NK-92 treated with Interleukin-12 subunit alpha and Interleukin-12 subunit beta, amount 100 ng/mL, for 24 hours (cell line): Measurements from ENCODE around the gene DNAL4.
"Not testable (repeated sequence)": the region's sequence is repeated elsewhere in the genome, so short reads cannot be mapped to it uniquely, and the experiment has no call there.

Experiments
- DNase-seq: peaks from one replicate; lab custom pipeline; 2025; lab: John Stamatoyannopoulos, UW

Gene DNAL4

DNA sequence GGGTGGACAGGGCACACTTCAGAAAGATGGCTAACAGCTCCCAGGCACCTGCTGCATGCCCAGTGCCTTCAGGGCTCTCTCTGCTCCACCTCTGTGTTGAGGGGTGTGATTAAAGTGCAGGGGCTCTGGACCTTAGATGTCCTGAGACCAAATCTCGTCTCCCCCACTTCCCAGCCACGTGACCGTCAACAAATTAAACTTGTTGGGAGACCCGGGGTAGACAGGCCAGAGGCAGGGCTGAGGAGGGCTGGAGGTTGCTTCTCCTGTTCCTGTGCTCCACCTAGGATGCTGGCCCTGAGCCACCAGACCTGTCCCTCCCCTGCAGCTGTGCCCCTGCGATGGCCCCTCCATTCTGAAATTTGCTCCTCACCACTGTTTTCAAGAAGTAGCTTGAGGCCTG lies 32.9 kb upstream of the DNAL4 start:
- DNase-seq: no peak

DNA sequence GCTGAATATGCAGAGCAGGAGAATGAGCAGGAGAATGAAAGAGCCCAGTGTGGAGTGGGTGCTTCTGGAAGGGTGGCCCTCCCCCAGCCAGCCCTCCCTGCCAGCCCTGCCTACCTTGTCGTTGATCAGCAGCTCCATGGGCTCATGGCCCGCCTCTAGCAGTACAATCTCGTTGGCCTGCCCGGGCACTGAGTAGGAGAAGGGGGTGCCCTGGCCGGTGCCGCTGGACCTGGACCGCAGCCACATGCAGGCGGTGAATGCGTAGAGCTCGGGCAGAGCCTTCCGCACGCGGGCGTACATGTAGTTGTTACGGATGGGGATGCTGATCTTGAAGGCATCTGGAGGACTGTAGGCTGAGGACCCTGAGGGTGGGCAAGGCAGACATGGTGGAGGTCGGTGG lies 32.4 kb upstream of the DNAL4 start:
- DNase-seq: no peak

DNA sequence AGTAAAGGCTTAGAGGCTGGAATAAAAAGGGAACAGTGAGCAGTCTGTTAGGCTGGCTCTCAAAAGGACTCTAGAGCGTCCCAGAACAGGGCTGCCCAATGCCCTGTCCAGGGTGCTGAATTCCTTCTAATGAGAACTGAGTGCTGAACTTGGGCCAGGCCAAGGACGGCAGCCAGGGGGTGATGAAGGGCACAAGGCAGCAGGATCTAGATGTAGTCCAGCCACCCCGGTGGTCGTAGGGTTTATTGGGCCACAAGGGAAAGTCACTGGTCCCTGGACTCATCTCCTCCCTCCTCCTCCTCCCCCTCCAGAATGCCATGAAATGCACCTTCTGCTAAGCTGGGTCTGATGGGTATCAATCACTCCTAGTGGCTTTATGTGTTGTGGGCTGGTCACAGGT lies 30.6 kb upstream of the DNAL4 start:
- DNase-seq: no peak

DNA sequence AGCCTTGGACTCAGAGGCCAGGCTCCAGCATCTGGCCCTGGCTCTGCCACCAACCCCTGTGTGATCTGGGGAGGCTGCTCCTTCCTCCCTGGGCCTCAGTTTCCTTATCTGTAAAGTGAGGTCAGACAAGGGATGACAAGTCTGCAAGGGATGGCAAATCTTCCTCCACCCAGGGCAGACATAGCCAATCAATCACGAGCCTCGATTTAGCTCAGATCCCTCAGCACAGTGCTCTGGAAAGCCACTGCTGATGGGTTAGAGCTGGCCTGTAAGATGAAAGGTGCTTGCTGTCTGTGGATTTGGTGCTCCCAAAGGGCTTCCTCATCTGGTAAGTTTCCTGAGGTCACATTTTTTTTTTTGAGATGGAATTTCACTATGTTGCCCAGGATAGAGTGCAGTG lies 29.7 kb upstream of the DNAL4 start:
- DNase-seq: no peak

DNA sequence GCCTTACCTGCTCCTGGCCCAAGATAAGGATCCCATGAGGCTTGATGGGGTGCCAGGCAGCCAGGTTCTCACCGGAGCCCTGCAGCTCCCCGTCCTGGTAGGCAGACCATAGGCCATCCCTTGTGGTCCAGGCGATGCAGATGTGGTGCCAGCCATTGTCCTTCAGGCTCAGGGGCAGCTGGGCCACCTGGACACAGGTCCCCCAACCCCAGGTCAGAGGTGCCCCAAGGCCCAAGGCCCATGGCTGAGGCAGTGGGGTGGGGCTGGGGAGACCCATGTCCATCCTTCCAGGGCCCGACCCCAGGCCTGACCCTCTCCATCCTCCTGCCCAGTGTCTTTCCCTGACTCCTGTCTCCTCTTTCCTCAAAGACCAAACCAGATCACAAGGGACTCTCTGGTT lies 29.1 kb upstream of the DNAL4 start:
- no peak for DNase-seq

DNA sequence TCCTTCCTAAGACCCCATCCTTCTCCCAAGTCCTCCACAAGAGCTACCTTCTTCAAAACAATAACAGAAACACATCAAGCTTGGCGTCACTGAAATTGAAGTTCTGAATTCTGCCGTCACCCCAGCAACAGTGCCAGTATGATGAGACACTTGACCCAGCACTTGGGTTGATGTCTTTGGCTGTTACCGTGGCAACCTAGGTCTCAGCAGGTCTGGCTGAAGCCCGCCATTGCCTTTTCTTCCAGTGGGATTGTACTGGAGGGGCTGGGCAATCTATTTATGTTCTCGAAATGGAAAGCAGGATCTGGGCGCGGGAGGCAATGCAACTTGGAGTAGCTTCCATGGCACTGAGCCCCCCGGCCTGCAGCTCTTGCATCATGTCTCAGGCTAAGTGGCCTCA lies 26.1 kb upstream of the DNAL4 start:
- no peak for DNase-seq

DNA sequence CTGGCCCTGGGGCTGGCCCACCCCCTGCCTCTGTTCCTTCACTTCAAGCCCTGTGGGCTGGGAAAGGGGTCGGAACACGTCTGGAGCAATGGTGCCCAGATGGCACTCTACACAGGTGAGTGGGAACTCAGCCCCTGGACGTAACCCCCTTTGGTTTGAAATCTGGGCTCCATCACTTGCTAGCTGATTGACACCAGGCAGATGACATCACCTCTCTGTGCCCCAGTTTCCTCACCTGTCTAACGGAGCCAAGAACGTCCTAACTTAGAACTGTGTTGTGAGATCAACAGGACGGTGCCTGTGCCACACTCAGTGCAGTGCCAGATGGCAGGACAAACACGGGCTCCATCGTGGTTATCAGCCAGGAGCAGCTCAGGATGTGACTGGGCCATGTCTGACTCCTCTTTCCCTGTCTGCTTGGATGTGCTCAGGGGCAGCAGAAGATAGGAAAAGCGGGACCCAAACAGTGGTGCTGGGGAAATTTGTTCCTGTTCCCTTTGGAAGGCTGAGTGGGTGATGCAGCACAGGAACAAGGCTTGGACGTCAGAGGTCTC lies 25.5 kb upstream of the DNAL4 start:
- DNase-seq: no peak

DNA sequence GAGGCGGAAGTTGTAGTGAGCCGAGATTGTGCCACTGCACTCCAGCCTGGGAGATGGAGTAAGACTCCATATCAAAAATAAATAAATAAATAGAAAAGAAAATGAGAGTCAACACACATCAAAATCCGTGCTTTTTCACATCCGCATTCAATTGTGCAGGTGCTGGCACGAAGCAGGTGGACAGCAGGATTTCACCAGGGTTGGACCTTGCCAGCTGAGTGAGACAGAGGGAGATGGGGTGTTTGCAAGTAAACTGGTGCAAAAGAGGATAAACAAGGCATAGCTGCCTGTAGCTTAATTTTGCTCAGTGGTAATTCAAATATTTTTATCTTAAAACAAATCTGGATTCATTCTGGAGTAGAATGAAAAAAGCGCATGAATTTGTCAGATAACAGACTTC lies 23.3 kb upstream of the DNAL4 start:
- DNase-seq: no peak

DNA sequence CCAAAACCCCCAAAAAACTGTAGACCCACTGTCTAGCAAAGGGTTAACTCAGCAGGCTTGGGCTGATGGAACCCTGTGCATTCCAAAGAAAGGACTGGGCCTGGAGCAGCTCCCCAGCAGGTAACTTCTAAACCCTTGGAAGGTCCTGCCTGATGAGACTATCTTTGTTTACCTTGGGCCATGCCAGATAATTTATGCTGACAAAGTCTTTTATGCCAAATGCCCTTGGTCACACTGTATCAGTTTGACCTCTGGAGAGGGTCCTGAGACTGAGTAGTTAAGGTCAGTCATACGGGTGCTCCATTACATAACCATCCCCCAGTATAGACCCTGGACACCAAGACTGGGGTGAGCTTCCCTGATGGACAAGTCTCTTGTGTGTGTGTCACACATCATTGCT lies 21.9 kb upstream of the DNAL4 start:
- no peak for DNase-seq

DNA sequence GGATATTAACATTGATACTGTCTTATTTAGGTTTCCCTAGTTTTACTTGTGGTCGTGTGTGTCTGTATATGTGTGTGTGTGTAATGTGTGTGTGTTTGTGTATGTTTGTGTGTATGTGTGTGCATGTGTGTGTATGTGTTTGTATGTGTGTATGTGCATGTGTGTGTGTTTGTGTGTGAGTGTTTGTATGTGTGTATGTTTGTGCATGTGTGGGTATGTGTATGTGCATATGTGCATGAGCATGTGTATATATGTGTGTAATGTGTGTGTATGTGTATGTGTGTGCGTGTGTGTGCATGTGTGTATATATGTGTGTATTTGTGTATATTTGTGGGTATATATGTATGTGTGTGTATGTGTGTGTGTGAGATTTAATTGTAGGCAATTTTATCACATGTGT lies 17.3 kb upstream of the DNAL4 start:
- DNase-seq: no peak

DNA sequence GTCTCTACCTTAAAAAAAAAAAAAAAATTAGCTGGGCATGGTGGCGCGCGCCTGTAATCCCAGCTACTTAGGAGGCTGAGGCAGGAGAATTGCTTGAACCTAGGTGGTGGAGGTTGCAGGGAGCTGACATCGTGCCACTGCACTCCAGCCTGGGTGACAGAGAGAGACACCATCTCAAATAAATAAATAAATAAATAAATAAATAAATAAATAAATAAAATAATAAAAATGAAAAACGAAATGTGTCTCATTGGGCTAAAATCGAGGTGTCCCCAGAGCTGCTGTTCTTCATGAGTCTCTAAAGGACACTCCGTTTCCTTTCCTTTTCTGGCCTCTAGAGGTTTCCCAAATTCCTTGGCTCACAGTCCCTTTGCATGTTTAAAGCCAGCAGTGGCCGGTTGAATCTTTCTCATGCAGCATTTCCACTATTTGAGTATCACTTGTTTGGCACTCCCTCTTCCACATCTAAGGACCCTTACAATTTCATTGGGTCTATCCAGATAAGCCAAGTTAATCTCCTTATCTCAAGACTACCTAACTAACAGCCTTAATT lies 11.2 kb upstream of the DNAL4 start:
- not testable (repeated sequence) for DNase-seq

DNA sequence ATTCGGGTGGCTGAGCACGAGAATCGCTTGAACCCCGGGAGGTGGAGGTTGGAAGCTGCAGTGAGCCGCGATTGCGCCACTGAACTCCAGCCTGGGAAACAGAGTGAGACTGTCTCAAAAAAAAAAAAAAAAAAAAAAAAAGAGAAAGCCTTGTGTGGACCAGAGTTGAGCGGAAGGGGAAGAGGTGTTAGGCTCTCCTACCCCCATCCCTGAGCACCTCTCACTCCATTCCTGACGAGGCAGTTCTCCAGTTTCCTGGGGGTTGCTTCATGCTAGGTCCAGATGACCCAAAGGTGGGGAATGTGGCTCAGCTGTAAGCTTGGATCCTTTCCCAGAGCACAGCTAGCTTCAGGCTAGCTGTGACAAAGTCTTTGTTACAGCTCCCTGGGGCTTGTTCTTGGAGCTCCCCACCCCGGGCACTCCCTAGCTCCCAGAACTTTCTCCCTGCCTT lies 8.8 kb upstream of the DNAL4 start:
- no peak for DNase-seq

DNA sequence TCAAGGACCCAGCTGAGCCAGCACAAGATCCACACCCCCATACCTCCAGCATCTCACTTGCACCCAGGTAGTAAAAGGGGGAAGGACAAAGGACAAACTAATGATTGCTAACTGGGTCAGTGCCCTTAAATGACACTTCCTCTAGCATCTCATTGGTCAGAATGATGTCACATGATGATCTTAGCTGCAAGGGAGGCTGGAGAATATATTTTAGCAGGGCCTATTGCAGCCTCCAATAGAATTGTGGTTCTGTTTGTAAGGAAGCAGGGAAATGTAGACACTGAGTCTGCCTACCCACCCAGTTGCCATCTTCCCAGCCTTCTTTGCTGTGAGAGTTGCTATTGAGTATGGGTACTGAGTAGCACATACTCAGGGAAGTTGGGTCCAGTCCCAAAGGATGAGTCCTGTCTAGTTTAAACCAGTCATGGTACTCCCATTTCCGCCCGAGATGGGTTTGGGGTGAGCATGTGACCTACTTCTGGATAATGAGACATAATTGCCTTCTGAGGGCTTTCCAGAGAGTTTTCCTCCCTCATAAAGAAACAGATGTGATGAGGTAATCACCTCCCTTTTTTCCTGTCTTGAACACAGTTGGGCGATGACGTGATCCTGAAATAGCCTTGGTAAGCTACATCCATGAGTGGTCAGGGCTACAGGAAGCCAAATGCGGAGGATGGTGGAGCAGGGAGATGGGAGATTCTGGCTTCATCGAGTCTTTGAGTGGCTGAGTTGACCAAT lies 5.5 kb upstream of the DNAL4 start:
- no peak for DNase-seq

DNA sequence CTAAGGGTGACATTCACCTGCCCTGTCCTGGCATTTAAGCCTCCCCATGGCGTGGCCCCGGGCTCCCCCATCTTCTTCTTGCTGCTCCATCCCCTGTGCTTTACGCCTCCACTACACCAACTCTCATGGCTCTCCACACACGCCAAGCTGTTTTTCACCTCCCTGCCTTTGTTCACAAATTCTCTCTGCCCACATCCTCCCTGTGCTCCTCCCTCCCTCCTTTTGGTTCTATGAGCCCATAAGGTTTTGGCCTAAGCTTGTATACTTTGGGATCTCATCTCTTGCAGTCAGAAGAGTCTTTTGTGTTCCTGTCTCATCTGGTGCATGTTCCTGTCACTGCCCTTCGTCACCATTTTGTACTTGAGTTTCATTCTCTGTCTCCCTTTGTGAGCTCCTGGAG lies 4.6 kb upstream of the DNAL4 start:
- no peak for DNase-seq

DNA sequence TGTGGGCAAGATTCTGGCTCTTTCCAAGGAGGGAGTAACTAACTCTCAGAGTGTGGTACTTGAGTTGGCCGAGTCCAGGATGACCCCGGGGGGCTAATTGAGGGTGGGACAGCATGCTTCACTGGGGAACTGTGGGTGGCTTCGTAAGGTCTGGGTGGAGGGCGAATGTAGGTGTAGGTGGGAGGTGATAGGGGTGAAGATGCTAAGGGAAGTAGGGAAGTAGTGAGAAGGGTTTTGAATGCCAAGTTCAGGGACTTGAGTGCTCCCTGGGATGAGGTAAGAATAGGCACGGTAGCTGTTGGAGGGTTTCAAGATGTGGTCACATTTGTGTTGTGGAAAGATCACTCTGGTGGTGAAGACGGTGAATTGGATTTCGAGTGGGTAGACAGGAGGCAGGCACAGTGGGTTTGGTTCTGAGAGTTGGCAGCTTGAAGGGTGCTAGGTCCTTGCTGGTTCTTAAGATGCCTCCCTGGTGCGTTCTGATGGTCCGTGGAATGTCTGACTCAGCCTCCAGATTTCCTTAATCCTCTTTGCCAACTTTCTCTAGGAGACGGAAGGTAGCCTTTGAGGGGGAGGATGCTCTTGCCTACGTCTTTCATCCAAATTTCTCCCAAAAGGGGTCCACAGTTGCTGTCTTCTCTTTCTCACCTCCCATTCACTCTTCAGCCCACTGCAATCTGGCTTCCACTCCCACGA lies 2.5 kb upstream of the DNAL4 start:
- DNase-seq: no peak

DNA sequence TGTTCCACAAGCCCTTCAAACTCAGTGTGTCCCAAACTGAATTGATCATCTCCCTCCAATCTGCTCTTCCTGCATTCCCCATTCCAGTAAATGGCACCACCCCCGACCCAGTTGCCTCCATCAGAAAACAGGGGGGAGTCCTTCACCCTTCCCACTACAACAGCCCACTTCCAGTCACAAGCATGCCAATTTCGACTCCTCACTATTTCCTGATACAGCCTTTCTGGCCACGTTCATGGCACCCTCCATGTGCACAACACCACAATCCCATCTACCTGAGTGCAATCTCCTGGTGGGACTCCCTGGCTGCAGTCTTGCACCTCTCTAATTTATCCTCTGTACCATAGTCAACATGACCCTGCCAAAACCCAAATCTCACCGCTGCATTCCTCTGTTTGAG lies 1.6 kb upstream of the DNAL4 start:
- DNase-seq: no peak

DNA sequence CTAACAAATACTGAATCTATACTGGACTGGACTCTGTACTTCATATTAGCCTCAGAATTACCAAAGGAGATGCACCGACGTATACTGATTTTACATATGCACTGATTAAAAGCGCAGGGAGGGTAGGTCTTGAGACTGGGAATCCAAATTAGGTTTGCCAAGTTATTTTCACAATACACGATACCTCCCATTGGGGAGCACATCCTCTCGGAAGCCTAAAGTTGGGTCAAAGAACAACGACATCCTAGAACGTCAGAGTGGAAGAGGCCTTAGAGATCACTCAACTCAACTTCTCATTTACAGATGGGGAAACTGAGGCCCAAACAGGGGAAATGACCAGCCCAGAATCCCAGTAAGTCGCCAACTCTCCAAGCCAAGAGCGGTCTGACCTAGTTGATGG lies 626 bp downstream of the DNAL4 start:
- DNase-seq: no peak

DNA sequence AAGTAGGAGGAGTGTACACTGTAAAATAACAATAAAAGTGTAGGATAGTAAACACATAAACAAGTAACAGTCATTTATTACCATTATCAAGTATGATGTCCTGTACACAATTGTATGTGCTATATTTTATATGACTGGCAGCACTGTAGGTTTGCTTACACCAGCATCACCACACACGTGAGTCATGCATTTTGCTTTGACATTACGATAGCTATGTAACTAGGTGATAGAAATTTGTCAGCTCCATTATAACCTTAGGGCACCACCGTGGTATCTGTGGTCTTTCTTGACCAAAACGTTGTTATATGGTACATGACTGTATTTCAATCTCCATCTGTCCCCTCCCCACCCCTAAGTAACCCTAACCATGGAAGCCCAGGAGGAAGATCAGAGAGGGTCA lies 1.1 kb downstream of the DNAL4 start:
- no peak for DNase-seq

DNA sequence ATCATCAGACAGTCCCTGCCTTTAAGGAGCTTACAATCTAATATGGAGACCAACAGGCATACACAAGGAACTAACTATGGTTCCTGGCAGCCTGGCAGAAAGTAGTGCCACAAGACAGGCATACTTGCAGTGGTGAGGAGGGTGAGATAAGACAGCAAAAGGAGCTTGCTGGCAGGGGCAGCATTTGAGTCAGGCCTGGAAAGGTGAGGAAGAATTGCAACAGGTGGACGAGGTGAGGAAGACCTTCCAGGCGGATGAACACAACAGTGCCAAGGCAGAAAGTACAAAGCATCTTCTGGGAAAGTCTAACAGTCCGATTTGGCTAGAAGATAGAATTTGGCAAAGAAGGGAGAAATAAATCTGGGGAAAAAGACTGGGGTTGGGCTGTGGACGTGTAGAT lies 4.3 kb downstream of the DNAL4 start:
- no peak for DNase-seq

DNA sequence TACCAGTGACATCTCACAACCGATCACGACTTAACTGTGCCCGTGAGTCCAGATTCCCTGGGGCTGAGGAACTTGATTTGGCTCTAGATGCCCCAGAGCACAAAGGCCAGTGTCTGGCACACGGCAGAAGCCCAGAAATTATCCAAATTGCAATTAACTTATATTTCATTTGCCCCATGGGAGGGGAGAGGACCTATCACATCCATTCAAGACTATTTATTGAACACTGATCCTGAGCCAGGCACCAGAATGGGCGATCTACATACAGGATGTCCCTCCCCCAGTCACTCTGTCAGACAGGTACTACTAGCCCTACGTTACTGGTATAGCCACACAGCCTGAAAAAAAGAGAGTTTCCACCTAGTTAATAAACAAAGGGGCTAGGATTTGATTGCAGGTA lies 5.1 kb downstream of the DNAL4 start:
- DNase-seq: no peak

DNA sequence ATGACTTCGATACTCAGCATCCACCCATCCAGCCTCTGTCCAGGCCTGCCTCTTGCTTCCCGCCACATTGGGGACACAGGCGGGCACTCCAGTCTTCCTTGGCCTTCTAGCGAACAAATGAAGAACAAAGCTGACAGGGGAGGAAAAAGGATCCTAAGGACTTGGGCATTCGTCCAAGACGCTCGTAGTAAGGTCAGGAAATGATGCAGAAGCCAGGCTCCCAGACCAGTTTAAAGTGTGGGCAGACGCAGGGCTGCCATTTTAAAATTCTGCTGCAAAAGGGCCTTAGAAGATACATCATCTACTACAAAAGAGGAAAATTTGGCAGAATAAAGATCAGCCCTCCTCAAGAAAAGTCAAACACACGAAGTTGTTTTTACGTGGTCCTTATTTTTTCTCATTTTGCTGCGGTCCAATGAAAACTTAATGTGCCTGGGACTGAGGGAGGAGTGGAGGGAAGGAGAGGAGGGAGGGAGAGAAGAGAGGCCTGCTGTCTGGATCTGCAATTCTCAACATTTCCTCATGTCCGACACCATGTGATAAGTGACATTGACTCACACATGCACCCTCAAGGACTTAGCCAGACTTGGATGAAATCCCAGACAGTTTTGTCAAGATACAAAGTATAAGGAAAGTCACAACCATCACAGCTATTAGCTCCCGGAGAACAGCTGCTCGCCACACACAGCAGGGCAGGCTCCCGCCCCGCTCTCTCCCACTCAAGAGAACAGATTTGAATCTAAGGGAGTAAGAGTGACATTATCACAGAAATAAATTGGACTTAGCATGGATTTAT lies 5.7 kb downstream of the DNAL4 start:
- DNase-seq: no peak

DNA sequence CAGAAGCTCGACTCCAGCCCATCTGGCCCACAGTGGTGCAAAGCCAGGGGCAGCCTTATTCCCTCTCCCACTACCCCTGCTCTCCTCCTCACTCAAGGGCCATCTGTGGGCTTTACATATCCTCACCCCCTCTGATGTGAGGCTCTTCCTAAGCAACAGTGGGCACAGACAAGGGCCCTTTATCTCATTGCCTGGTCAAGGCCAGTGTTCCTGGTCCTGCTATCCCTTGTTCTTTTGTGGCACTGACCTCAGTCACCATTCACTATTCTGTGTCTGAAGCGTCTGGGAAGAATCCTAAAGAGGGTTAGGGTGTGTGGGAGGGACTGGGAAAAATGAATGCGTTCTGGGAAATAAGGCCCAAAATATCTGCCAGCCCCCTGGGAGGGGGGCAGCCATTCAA lies 7.3 kb downstream of the DNAL4 start:
- no peak for DNase-seq

DNA sequence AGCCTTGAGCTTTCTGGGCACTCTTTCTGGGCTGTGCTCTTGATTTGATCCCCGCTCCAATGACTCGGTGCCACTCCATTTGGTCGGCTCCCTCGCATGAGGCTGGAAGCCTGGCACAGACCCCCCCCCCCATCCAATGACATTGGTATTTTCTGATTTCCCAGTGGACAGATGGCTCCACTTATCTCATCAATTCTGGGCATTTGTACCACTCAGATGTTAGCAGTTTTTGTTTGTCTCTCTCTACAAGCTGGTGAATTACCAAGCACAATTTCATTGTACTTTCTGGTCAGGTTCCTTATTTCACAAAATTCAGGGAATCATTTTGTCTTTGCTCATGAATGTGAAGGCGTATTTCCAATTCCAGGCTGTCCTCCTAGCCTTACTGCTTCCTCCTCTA lies 9.1 kb downstream of the DNAL4 start:
- no peak for DNase-seq
